ENCODE data around the gene OTOP2. TPM values are rescaled to one million over a fixed set of nuclear protein-coding genes. Genes with fewer than 3 reads are reported as not detected.
A peak's percentile ranks its signal among the peaks of the same experiment; 100 is the strongest.

OTOP2 gene
- total RNA-seq, 2 donors from 2014 or later, result not detected

DNA sequence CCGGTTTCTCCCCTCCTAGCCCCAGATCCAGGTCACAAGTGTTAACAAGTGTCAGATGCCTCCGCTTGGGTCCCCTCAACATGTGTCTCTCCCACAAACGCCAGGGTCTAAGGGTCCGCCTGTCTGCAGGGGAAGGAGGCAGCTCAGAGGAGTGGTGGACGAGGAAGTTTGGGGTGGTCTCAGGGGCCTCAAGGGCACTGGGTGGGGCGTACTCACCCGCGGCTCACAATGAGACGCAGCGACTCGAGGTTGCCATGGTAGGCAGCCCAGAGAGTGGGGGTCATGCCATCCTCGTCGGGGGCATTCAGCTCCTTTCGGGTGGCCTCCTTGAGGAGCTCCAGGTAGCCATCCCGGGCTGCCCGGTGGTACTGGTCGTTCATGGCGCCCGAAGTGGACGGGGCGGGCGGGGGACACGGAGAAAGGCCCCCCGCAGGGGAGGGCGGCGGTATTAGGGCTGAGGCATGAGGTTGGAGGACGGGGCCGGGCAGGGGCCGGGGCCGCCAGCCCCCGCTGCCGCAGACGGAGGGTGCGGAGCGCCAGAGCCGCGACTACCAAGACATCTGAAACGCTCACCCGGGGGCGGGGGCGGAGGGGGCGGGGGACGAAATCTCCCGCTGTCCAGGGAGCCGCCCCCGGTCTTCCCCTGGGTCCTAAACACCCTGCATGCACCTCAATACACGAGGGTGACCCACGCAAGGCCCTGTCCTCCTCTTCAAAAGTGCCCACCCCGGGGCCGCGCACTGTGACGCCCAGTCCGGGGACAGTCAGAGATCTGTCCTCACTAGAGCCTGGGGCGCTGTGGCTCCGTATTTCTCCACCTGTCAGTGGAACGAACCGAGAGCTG lies 1.2 kb upstream of the OTOP2 start, which contains the start of gene USH1G:
USH1G (minus strand) TSS at position 562 of the 844 bp plus-strand sequence; CDS start at position 380, 182 bp downstream.
- Histone ChIP-seq H3K27ac (no peak within 1 kb of the TSS), H3K36me3 (no peaks in the 10 kb centered on the region), H3K27me3 (peaks cover 0 to 22% of the 10 kb centered on the region in 2 donors), H3K4me1 (peaks cover 0 to 39% of the 10 kb centered on the region in 2 donors), H3K9me3 (no peaks in the 10 kb centered on the region), H3K4me3 (peak within 1 kb of the TSS; percentile 7 to 42)
- DNase-seq (ENCODE audit: low spot score), result no peak
- TF ChIP-seq, protein P1, sequence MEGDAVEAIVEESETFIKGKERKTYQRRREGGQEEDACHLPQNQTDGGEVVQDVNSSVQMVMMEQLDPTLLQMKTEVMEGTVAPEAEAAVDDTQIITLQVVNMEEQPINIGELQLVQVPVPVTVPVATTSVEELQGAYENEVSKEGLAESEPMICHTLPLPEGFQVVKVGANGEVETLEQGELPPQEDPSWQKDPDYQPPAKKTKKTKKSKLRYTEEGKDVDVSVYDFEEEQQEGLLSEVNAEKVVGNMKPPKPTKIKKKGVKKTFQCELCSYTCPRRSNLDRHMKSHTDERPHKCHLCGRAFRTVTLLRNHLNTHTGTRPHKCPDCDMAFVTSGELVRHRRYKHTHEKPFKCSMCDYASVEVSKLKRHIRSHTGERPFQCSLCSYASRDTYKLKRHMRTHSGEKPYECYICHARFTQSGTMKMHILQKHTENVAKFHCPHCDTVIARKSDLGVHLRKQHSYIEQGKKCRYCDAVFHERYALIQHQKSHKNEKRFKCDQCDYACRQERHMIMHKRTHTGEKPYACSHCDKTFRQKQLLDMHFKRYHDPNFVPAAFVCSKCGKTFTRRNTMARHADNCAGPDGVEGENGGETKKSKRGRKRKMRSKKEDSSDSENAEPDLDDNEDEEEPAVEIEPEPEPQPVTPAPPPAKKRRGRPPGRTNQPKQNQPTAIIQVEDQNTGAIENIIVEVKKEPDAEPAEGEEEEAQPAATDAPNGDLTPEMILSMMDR (IDR thresholded peaks at IDR 0.05), result no peak

DNA sequence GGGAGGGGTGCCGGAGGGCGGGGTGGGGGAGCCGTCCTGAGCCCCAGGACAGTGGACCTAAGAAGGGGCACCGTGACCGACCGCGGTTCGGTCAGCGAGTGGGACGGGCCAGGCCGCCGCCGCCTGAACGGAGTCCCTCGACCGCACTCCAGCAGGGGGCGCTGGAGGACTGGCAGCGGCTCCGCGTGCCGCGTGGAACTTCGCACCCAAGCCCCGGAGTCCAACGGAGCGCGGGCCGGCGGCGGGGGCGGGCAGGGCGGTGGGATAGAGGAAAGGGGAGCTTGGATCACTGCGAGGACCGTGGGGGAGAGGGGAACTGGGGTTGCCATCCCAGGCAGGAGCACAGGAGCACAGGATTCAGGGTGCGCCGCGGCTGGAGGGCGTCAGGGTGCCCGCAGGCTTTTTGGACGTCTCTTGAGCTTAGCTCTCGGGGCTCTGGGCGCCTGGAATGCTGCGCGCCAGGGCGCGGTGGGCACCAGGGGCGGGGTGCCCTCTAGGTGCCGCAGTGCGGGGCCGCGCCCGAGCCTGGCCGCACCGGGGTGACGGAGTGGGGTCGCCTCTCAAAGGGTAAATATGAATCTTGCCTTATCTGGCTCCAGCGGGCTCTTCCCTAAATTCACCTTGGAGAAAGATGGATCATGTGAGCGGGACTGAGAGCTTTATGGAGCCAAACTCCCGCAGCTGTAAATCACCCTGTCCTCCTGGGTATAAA lies 379 bp upstream of the OTOP2 start:
- Histone ChIP-seq H3K9me3 (no peaks in the 10 kb centered on the region), H3K27me3 (peaks cover 0 to 22% of the 10 kb centered on the region in 2 donors), H3K27ac (no peak overlapping the region), H3K4me1 (peaks cover 0 to 39% of the 10 kb centered on the region in 2 donors), H3K4me3 (peak overlapping the region; percentile 7 to 42), H3K36me3 (no peaks in the 10 kb centered on the region)
- DNase-seq (ENCODE audit: low spot score), result peak; percentile 61
- TF ChIP-seq, protein P1 (IDR thresholded peaks at IDR 0.05), result peak; percentile 74 to 90

DNA sequence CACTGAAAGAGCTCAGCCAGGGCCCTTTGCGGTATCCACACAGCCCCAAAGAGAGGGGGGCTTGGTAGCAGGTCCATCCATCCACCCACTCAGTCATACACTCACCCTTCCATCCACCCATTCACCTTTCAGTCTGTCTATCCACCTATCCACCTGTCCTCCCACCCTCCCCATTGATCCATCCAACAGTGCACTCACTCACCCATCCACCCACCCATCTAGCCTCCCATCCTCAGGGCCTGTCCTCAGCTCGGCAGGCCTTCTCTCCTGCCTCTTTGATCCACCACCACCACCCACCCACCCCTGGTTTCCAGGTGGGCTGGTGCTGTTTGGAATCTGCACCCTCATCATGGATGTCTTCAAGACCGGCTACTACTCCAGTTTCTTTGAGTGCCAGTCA lies 1.2 kb downstream of the OTOP2 start:
- no peak overlapping the region for H3K4me3 ChIP-seq

DNA sequence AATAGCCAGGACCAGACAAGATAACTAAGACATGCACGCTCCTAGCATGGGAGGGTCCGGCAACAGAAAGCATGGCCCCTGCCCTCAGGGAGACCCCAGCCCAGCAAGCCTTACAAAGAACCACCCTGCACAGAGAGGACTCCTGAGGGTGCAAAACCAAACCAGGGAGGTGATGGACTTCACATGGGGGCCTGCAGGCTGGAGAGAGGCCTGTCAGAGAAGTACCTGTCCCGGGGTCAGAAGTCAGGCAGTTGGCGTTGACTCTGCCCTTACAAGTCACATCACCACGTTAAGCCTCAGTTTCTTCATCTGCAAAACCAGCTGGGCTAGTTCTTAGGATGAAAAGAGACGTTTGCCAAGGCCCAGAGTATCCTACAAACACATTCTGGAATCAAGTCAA lies 4.7 kb downstream of the OTOP2 start:
- Histone ChIP-seq H3K4me3 (no peak overlapping the region), H3K27me3 (peaks cover 0 to 16% of the 10 kb centered on the region in 2 donors), H3K36me3 (no peaks in the 10 kb centered on the region), H3K9me3 (no peaks in the 10 kb centered on the region), H3K4me1 (peaks cover 0 to 11% of the 10 kb centered on the region in 2 donors), H3K27ac (no peak overlapping the region)
- TF ChIP-seq, protein P1 (IDR thresholded peaks at IDR 0.05), result no peak
- DNase-seq (ENCODE audit: low spot score), result no peak

More for the DNA sequence above, 1.2 kb downstream of the OTOP2 start:
- Histone ChIP-seq H3K27ac (no peak overlapping the region), H3K9me3 (no peaks in the 10 kb centered on the region), H3K27me3 (peaks cover 0 to 22% of the 10 kb centered on the region in 2 donors), H3K4me1 (peaks cover 0 to 39% of the 10 kb centered on the region in 2 donors), H3K36me3 (no peaks in the 10 kb centered on the region)
- no peak for DNase-seq (ENCODE audit: low spot score)
- TF ChIP-seq, protein P1 (IDR thresholded peaks at IDR 0.05), result no peak

DNA sequence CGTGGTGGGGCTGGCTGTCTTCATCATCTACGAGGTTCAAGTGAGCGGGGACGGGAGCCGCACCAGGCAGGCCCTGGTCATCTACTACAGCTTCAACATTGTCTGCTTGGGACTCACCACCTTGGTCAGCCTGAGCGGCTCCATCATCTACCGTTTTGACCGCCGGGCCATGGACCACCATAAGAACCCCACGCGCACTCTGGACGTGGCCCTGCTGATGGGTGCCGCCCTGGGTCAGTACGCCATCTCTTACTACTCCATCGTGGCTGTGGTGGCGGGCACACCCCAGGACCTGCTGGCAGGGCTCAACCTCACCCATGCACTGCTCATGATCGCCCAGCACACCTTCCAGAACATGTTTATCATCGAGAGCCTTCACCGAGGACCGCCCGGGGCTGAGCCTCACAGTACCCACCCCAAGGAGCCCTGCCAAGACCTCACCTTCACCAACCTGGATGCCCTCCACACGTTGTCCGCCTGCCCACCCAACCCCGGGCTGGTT lies 6.5 kb downstream of the OTOP2 start:
- Histone ChIP-seq H3K4me1 (peaks cover 0 to 2% of the 10 kb centered on the region in 2 donors), H3K9me3 (no peaks in the 10 kb centered on the region), H3K4me3 (no peak overlapping the region), H3K36me3 (no peaks in the 10 kb centered on the region), H3K27me3 (peaks cover 6 to 8% of the 10 kb centered on the region in 2 donors), H3K27ac (no peak overlapping the region)
- TF ChIP-seq, protein P1 (IDR thresholded peaks at IDR 0.05), result no peak
- no peak for DNase-seq (ENCODE audit: low spot score)
